Suprapubic skin (tissue), 4 donors: Measurements from ENCODE around the gene RIMS1. TPM values are rescaled to one million over a fixed set of nuclear protein-coding genes. Genes with fewer than 3 reads are reported as not detected.

Source experiments
- DNase-seq, 2 donors: peaks; one replicate each; pipeline ENCODE4 v3.0.0-alpha.2; 2019; ENCODE audit warnings: low spot score in 2 of 2
- H3K27ac ChIP-seq: fragments of 200-600 bp; sonication (generic); one replicate; pipeline ENCODE4 v1.5.1; 2019
- H3K27me3 ChIP-seq: fragments of 200-600 bp; sonication (generic); one replicate; pipeline ENCODE4 v1.5.1; 2019
- H3K36me3 ChIP-seq: fragments of 200-600 bp; sonication (generic); one replicate; pipeline ENCODE4 v1.5.1; 2019
- H3K4me1 ChIP-seq: fragments of 200-600 bp; sonication (generic); one replicate; pipeline ENCODE4 v1.5.1; 2019
- H3K4me3 ChIP-seq: fragments of 200-600 bp; sonication (generic); one replicate; pipeline ENCODE4 v1.5.1; 2019; ENCODE audit warnings: mild to moderate bottlenecking
- H3K9me3 ChIP-seq: fragments of 200-600 bp; sonication (generic); one replicate; pipeline ENCODE4 v1.5.1; 2019
- EP300 ChIP-seq: sonication (generic); formaldehyde crosslinking; IDR thresholded peaks from one replicate; pipeline ENCODE4 v1.6.1; 2017; ENCODE audit warnings: antibody characterized with exemption
- POLR2A ChIP-seq, 2 donors: fragments of 450-650 bp; IDR thresholded peaks; one replicate each; pipeline ENCODE4 v1.6.1; 2017; ENCODE audit warnings: antibody characterized with exemption in 2 of 2, mild to moderate bottlenecking in 2 of 2, moderate library complexity in 2 of 2
- POLR2AphosphoS5 ChIP-seq, 3 donors: sonication (generic); formaldehyde crosslinking; IDR thresholded peaks; one replicate each; pipeline ENCODE4 v1.6.1; 2017; ENCODE audit warnings: antibody characterized with exemption in 3 of 3
- WGBS: methylation state at CpG from one replicate; pipeline ENCODE4 v1.1.5; 2018; 5-methylcytosine and 5-hydroxymethylcytosine counted together
- total RNA-seq, 4 donors: library from RNA; depleted of rRNA; stranded (reverse); fragments of >200 nt; gene quantifications; one replicate each; pipeline ENCODE4 v1.1.0, GENCODE V29; 2016
- TF ChIP-seq, protein P1 (sequence below), 2 donors: fragments of 200-600 bp in 1 of 2; fragments of 450-650 bp in 1 of 2; sonication (generic) in 1 of 2; IDR thresholded peaks; one replicate each; pipeline ENCODE4 v1.5.1; 2016 to 2019; ENCODE audit warnings: antibody characterized with exemption in 2 of 2, mild to moderate bottlenecking in 1 of 2, moderate library complexity in 1 of 2

RIMS1 gene
- total RNA-seq, 4 donors from 2014 or later: 2.9 to 9.7 (median 4.5) TPM

DNA sequence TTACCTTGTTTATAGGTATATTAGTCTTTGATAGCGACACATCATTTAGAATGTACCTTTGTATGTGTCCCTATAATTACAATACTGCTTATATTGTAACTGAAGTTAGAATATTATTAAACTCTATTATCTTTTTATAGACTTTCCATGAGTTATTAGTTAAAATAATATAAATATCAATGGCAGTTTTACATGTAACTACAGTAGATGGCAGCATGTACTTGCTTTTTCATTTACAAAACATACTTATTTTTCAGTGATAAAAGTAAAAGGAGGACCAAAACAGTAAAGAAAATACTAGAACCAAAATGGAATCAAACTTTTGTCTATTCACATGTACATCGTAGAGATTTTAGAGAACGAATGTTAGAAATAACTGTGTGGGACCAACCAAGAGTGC lies 364.3 kb downstream of the RIMS1 start:
- TF ChIP-seq, protein P1, sequence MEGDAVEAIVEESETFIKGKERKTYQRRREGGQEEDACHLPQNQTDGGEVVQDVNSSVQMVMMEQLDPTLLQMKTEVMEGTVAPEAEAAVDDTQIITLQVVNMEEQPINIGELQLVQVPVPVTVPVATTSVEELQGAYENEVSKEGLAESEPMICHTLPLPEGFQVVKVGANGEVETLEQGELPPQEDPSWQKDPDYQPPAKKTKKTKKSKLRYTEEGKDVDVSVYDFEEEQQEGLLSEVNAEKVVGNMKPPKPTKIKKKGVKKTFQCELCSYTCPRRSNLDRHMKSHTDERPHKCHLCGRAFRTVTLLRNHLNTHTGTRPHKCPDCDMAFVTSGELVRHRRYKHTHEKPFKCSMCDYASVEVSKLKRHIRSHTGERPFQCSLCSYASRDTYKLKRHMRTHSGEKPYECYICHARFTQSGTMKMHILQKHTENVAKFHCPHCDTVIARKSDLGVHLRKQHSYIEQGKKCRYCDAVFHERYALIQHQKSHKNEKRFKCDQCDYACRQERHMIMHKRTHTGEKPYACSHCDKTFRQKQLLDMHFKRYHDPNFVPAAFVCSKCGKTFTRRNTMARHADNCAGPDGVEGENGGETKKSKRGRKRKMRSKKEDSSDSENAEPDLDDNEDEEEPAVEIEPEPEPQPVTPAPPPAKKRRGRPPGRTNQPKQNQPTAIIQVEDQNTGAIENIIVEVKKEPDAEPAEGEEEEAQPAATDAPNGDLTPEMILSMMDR (IDR thresholded peaks at IDR 0.05): no peak
- TF ChIP-seq POLR2A (IDR thresholded peaks at IDR 0.05) (no peak), EP300 (no peak), POLR2AphosphoS5 (IDR thresholded peaks at IDR 0.05) (no peak)
- 94% methylated on average over 3 of the region's 3 CpGs for WGBS
- Histone ChIP-seq H3K9me3 (no peaks in the 10 kb centered on the region), H3K27ac (no peak overlapping the region), H3K36me3 (no peaks in the 10 kb centered on the region), H3K4me1 (no peaks in the 10 kb centered on the region), H3K4me3 (no peak overlapping the region), H3K27me3 (no peaks in the 10 kb centered on the region)
- no peak for DNase-seq

DNA sequence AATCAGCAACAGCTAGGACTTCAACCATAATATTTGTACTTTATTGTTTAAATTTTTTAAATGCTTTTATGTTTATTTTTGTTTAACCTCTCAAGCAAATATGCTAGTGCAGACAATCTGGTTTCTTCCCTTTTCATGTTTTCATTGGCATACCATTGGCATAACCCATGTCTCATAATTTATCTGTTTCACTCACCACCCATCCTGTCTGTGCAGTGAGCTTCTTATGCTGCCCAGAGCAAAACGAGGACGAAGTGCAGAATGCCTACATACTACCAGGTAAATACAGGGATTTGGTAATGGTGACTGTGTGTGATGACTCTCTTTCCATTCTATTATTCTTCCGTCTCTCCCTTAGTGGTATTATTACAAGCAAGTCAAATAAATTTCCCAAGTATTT lies 374.1 kb downstream of the RIMS1 start:
- Histone ChIP-seq H3K27ac (no peak overlapping the region), H3K4me3 (no peak overlapping the region), H3K9me3 (no peaks in the 10 kb centered on the region), H3K36me3 (no peaks in the 10 kb centered on the region), H3K27me3 (no peaks in the 10 kb centered on the region), H3K4me1 (no peaks in the 10 kb centered on the region)
- 43% methylated on average over 3 of the region's 3 CpGs for whole genome bisulfite sequencing
- TF ChIP-seq POLR2A (IDR thresholded peaks at IDR 0.05) (no peak), EP300 (no peak), POLR2AphosphoS5 (IDR thresholded peaks at IDR 0.05) (no peak)
- TF ChIP-seq, protein P1 (IDR thresholded peaks at IDR 0.05): no peak
- DNase-seq: no peak

DNA sequence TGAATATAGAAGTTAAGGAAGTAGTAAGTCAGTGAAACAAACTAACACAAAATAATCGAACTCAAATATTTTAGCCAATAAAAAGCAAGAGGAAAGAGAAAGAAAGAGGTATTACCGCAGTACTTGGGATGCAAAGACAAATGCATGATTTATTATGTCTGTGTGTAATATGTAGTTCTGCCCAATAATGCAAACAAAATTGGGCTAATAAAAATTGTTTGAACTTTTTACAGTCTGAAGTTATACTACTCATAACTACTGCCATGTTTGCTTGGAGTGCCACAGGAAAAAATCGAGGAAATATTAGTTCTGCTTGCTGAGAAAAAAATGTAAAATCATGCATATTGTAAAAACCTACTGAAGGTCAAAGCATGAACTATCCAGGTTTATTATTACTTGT lies 375.2 kb downstream of the RIMS1 start:
- Histone ChIP-seq H3K27ac (no peak overlapping the region), H3K4me3 (no peak overlapping the region), H3K4me1 (no peaks in the 10 kb centered on the region), H3K27me3 (no peaks in the 10 kb centered on the region), H3K9me3 (no peaks in the 10 kb centered on the region), H3K36me3 (no peaks in the 10 kb centered on the region)
- WGBS: 63% methylated on average over 3 of the region's 3 CpGs
- TF ChIP-seq POLR2A (IDR thresholded peaks at IDR 0.05): no peak
- no peak for TF ChIP-seq EP300
- TF ChIP-seq, protein P1 (IDR thresholded peaks at IDR 0.05): no peak
- TF ChIP-seq POLR2AphosphoS5 (IDR thresholded peaks at IDR 0.05): no peak
- no peak for DNase-seq

DNA sequence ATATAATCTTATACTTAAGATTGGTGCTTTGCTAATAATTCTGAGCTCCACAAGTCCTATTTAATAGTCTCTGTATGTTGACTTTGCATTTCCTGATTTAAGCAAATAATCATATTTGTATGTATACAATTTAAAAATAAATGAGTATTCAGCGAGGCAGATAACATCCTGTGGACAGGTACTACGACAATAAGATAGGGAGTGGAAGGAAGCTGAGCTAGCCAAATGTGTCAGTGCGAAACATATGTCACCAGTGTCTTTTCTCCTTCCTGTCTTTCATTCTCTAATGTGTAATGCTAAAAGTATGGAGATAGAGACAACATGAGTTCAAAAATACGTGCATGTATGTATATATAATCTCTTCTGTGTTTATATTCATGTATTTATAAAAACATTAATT lies 375.9 kb downstream of the RIMS1 start:
- H3K4me3 ChIP-seq: no peak overlapping the region
- H3K4me1 ChIP-seq: no peaks in the 10 kb centered on the region
- H3K36me3 ChIP-seq: no peaks in the 10 kb centered on the region
- no peak for TF ChIP-seq POLR2AphosphoS5 (IDR thresholded peaks at IDR 0.05)
- TF ChIP-seq, protein P1 (IDR thresholded peaks at IDR 0.05): no peak
- TF ChIP-seq POLR2A (IDR thresholded peaks at IDR 0.05): no peak
- no peak for TF ChIP-seq EP300
- DNase-seq: no peak
- 70% methylated on average over 4 of the region's 4 CpGs for WGBS
- H3K9me3 ChIP-seq: no peaks in the 10 kb centered on the region
- no peak overlapping the region for H3K27ac ChIP-seq
- H3K27me3 ChIP-seq: no peaks in the 10 kb centered on the region

DNA sequence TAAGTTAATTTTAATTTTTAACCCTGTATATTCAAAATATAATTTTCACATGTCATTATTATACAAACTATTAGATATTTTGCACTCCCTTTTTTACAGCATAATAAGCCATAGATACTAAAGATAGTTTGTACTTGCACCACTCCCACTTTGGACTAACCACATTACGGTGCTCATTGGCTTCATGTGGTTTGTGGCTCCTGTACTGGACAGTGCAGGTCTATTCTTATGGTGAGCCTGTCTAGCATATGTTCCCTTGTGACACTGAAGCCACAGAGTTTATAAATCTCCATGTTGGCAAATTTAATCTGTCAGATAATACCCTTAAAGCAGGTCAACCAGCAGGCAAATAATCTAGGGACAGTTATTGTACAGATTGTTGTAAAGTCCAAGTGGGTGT lies 381.1 kb downstream of the RIMS1 start:
- no peak overlapping the region for H3K27ac ChIP-seq
- no peaks in the 10 kb centered on the region for H3K27me3 ChIP-seq
- 82% methylated on average over 1 of the region's 1 CpG for WGBS
- H3K4me3 ChIP-seq: no peak overlapping the region
- TF ChIP-seq EP300 (no peak), POLR2A (IDR thresholded peaks at IDR 0.05) (no peak), POLR2AphosphoS5 (IDR thresholded peaks at IDR 0.05) (no peak)
- no peaks in the 10 kb centered on the region for H3K36me3 ChIP-seq
- no peak for DNase-seq
- no peaks in the 10 kb centered on the region for H3K4me1 ChIP-seq
- H3K9me3 ChIP-seq: no peaks in the 10 kb centered on the region

DNA sequence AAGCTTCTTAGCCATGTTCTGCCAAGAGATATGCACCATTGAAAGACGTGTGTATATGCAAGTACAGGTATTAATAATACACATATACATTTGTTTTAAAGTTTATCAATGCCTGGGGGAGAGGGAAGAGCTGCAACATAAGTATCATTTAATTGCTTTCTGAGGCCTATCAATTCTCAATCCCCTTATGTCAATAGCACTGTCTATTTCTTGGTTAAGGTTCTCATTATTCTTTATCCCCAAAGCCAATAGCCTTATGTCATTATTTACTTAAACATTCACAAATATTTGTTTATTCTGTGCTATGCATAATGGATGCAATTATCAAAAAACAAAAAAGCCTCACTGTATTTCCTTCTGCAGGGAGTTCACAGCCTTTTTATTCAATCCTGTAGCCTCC lies 385.2 kb downstream of the RIMS1 start:
- 51% methylated on average over 1 of the region's 1 CpG for WGBS
- DNase-seq: no peak
- Histone ChIP-seq H3K36me3 (no peaks in the 10 kb centered on the region), H3K9me3 (no peaks in the 10 kb centered on the region), H3K4me3 (no peak overlapping the region), H3K27me3 (no peaks in the 10 kb centered on the region), H3K4me1 (no peaks in the 10 kb centered on the region), H3K27ac (no peak overlapping the region)
- TF ChIP-seq EP300: no peak
- no peak for TF ChIP-seq POLR2A (IDR thresholded peaks at IDR 0.05)
- no peak for TF ChIP-seq POLR2AphosphoS5 (IDR thresholded peaks at IDR 0.05)
- TF ChIP-seq, protein P1 (IDR thresholded peaks at IDR 0.05): no peak
